GM19438 (cell line): Measurements from ENCODE around the gene SPATA32.
"Not testable (repeated sequence)": the region's sequence is repeated elsewhere in the genome, so short reads cannot be mapped to it uniquely, and the experiment has no call there.

Experiments used
- ATAC-seq: cut with Tn5 transposase; IDR thresholded peaks from one replicate; pipeline ENCODE4 v1.9.1; 2021; ENCODE audit warnings: low read depth; ENCODE audit not compliant: unreplicated experiment

Gene SPATA32

DNA sequence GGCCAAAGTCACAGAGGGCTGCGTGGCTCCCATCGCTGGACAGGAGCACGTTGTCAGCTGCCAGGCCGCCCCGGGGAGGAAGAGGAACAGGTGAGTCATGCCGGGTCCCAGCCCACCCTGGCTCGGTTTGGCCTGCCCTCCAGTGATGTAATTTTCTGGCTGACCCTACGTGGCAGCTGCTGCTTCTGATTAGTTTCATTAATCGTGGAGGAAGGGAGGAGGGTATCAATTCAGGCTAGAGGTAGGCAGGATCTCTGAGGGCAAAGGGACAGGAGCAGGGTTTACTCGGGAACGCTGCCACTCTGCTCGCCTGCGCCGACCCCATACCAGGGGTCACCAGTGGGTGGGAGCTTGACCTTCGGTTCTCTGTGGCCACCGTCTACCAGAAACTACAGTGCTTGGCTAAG is 11.7 kb upstream of the SPATA32 start:
- ATAC-seq: no peak

DNA sequence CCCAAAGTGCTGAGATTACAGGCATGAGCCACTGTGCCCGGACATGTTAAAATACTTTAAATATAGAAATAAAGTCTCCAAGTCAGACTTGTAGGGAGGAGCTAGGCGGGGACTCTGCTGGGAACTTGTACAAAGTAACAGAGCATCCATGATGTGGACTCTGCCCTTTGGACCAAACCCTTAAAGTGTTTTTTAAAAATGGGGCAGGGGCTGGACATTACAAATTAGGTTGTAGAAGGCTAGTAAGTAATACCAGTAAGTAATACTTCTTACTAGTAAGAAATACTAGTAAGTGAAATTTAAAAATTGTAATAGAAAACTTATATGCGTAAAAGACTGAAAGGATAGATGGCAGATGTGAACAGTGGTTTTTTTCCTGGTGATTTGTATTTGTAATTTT is 9.7 kb upstream of the SPATA32 start:
- ATAC-seq: no peak

- no peak for ATAC-seq
Measured at GRCh38 chr17:45270828-45271418, 9.0 kb upstream of the SPATA32 start.

- ATAC-seq: no peak
Measured at GRCh38 chr17:45269912-45270311, 8.0 kb upstream of the SPATA32 start.

DNA sequence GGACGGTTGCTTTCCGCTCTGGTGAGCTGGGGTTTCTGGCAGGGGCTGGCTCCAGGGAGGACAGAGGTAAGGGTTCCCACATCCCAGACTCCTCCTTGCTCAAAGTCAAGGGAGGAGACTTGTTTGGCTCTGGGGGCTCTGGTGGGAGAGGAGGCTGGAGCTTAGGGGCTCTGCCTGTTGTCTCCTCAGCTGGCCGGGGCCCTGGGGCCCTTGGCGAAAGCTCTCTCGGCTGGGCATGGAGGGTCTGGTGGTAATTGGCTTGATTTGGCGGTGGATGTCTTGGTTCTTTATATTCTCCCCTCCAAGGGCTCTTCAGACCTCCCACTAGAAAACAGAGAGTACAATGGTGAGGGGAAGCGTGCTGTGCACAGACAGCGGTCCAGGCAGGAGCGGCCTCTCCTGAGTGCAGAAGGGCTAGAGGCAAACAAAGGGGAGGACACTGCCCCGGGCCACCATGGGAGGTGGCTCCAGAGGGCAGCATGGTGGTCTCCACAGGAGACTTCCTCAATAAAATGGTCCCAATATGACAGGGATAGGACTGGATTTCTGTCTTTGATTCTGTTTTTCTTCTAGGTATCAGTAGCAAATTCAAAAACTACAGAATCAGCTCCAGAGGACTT is 5.7 kb upstream of the SPATA32 start:
- no peak for ATAC-seq

- ATAC-seq: no peak
Measured at GRCh38 chr17:45266372-45266926, 4.6 kb upstream of the SPATA32 start.

DNA sequence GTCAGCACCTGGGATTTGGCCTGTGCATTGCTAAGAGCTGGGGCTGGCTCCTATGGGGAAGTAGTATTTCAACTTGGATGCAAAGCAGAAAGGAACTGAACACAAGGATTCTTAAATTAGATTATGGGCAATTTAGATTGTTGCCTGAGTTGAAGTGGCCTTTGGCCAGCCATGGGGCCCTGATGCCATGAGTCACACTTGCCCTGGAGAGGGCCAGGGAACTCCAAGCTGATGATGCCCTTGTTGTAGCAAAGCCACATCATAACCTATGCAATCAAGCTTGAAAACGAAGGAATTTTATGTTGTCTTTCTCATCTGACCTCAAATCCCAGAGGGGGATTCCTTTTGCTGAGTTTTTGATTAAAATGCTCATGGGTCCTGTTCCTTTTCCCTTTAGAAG is 3.9 kb upstream of the SPATA32 start:
- no peak for ATAC-seq

DNA sequence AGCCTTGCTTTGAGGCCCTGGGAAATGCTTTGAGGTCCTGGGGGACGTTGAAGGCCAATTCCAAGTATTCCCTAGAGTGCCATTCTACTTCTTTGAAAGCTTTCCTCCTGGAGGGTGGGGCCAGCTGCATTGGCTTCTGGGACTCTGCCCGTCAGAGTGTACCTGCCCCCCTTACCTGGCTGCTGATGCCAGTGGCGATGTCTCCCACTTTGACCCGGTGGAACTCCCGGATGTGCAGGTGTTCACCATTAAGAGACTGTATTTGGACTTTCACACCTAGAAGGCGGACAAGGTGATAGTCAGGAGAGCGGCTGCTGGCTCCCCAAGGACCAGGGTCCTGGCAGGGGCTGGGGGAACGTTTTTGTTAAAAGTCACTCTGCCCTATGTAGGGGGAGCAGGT is 3.1 kb upstream of the SPATA32 start:
- no peak for ATAC-seq

DNA sequence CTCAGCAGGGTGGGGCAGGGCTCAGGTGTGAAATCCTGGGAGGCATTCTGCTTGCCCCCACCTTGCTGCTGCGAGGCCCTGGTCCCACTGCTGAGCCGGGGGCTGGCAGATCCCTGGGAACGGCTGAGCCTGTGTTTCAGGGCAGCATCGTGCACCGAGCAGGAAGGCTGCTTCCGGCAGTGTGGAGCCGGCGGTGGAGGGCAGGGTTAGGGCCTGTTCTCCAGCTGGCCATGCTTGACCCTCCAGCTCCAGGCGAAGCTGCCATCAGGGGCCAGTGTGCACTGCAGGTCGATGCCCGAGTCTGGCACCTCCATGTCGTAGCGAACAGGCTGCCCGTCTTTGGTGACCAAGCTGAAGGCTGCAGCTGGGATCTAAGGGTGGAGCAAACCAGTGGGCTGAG is 2.5 kb upstream of the SPATA32 start:
- no peak for ATAC-seq

- no peak for ATAC-seq
Measured at GRCh38 chr17:45263477-45263860, 1.6 kb upstream of the SPATA32 start.

GRCh38 chr17:45262516-45263476 is 902 bp upstream of the SPATA32 start:
- no peak for ATAC-seq

GRCh38 chr17:45260204-45260783 is 1.6 kb downstream of the SPATA32 start:
- ATAC-seq: no peak

DNA sequence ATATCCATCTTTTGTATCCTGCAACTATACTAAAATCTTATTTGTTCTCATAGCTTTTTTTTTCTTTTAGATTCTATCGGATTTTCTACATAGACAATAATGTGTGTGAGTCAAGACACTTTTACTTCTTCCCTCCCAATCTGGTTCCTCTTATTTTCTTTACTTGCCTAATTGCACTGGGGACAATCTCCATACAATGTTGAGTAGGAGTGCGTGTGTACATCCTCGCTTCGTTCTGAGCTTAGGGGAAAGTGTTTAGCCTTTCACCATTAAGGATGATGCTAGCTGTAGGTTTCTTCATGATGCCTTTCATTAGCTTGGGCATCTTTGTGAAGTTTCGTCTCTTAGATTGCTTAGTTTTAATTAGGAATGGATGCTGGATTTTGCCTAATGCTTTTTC is 2.9 kb downstream of the SPATA32 start:
- no peak for ATAC-seq

- no peak for ATAC-seq
Measured at GRCh38 chr17:45257115-45257514, 4.8 kb downstream of the SPATA32 start.

DNA sequence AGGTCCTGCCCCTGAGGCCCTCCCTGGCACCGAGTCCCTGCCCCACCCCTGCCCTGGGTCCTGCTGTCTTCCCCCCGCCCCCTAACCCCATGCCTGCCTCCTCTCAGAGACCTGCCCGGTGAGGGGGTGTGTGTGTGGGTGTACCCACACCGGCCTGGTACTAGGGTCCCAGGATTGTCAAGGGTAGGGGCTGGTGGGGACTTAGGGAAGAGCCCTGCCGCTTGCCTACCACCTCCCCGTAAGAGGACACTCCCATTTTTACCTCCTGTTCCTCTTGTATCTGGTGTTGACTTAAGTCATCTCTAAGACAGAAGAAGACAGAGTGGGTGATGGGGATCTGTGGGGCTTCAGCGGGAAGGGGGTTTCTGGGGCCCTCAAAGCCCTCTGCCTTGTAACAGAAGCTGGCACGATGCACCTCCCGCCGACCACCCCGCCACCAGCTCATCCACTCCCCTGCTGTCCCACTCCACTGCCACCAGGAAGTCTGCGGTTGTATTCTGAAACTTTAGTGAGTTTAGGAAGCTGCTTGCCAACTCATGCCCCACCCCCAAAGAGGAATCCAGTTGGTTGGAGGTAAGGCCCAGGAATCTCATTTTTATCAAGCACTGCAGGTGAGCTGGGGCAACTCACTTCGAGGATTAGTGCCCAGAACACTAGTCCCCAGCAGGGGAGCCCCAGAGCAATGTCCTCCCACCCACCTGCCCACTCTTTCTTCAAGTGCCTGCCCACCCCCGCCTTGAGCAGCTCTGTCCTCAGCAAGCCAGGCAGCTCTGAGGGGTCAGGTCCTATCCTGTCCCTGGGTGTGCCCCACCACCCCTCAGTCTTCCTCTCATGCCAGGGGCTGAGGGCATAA is 5.6 kb downstream of the SPATA32 start:
- no peak for ATAC-seq

DNA sequence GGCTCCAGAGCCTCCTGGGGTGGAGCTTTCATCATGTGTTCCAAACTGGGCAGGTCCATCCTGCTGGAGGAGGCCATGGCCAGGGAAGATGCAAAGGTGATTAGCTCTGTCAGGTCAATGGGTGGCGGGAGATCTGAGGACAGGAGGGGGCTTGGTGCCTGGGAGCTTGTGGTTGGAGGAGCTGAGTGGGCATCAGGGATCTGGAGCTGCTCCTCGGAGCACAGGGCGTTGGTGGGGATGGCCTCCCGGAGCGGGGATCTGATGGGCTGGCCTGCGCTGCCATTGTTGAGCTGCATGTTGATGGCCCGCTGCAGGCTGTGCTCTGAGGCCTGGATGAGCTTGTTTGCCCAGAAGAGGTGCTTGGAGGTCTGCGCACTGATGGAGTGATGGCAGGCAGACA is 6.5 kb downstream of the SPATA32 start:
- no peak for ATAC-seq

- no peak for ATAC-seq
Measured at GRCh38 chr17:45253879-45254278, 8.0 kb downstream of the SPATA32 start.

- ATAC-seq: not testable (repeated sequence)
Measured at GRCh38 chr17:45253237-45253636, 8.7 kb downstream of the SPATA32 start.

GRCh38 chr17:45251931-45252330 is 10.0 kb downstream of the SPATA32 start:
- no peak for ATAC-seq
